Left lung (tissue), 10 donors: ENCODE data around the gene GATAD2A. TPM values are rescaled to one million over a fixed set of nuclear protein-coding genes. Genes with fewer than 3 reads are reported as not detected.

Source experiments
- ATAC-seq: fragments of 200-7000 bp; cut with Tn5 transposase; one replicate; pipeline ENCODE4 v1.9.1; 2020; ENCODE audit warnings: moderate library complexity
- DNase-seq, 4 donors: peaks; one replicate each; pipeline ENCODE4 v3.0.0-alpha.2; 2013 to 2020
- H3K27ac ChIP-seq, 2 donors: fragments of 200-600 bp; sonication (generic) in 1 of 2; one replicate each; pipeline versions ENCODE4 v1.5.0 to v1.8.0; 2020 to 2021
- H3K27me3 ChIP-seq, 2 donors: fragments of 200-600 bp; sonication (generic) in 1 of 2; one replicate each; pipeline versions ENCODE4 v1.5.0 to v1.8.0; 2020 to 2021
- H3K36me3 ChIP-seq, 2 donors: fragments of 200-600 bp; sonication (generic) in 1 of 2; one replicate each; pipeline versions ENCODE4 v1.5.0 to v1.8.0; 2020 to 2021
- H3K4me1 ChIP-seq, 2 donors: fragments of 200-600 bp; one replicate each; pipeline ENCODE4 v1.8.0; 2021
- H3K4me3 ChIP-seq, 2 donors: fragments of 200-600 bp; sonication (generic) in 1 of 2; one replicate each; pipeline versions ENCODE4 v1.5.0 to v1.8.0; 2020 to 2021; ENCODE audit warnings: mild to moderate bottlenecking in 1 of 2
- H3K9me3 ChIP-seq, 2 donors: fragments of 200-600 bp; sonication (generic) in 1 of 2; one replicate each; pipeline versions ENCODE4 v1.5.0 to v1.8.0; 2020 to 2021
- CTCF ChIP-seq, 2 donors: fragments of 200-600 bp; sonication (generic) in 1 of 2; IDR thresholded peaks; one replicate each; pipeline versions ENCODE4 v1.5.0 to v1.8.0; 2021; ENCODE audit warnings: antibody characterized with exemption in 2 of 2
- intact Hi-C, 2 donors: fragments of 100-400 bp; cut with DNase I; formaldehyde crosslinking; loops; one replicate each; pipeline versions ENCODE4 v1.11.2 to v1.14.2; 2022
- polyA plus RNA-seq, 6 donors: library from polyadenylated mRNA; unstranded; fragments of 120-200 nt; gene quantifications; one replicate each; pipeline ENCODE4 v1.2.1, GENCODE V29; 2013; ENCODE audit not compliant: insufficient read length in 6 of 6
- total RNA-seq, 2 donors: library from RNA; stranded (reverse); fragmentation: NEBNext Ultra II Directional; extraction: Animal tissue kit (Norgen Biotek cat#: 25700); gene quantifications; one replicate each; pipeline ENCODE4 v1.2.1, GENCODE V29; 2021
- donor health status: DM: no; HTN: yes; CAD: no.
- donor health status: DM: no; HTN: no; CAD: no.

Gene GATAD2A
- total and polyA plus RNA-seq, 8 donors = 39.3 to 97.3 (median 49.0) TPM

DNA sequence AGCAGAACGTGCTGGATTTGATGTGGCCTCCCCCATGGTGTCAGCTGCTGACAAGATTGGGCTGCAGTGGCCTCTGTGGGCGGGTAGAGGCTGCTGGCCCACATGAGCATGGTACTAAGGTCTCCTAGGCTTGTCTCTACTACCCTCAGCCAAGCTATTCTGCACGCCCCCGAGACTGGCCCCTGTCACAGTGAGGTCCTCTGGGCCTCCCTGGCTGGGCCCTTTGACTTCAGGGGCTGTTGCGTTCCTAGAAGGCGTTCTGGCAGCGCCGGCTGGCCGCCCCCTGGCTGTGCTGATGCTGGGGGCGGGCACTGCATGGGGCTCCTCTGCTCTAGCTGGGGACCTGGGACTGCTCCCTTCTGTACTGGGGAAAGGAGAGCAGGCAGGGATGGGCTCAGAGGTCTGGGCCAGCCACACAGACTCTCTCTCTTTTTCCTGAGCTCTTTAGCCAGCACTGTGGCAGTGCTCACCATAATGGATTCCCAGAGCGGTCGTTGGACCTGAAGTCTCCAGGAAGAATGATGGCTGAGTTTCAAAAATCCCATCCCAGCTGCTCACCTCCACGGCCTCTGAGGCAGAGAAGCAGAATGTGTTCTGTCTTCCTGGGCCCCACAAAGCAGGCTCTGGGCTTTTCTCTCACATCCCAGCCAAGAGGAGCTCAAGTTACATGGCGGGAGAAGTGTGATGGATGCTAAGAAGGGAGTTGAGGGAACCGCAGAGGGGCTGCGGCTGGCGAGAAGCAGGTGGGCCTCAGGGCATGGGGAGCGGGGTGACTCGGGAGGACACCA is 77.5 kb downstream of the GATAD2A start:
- peaks cover 0 to 41% of the 10 kb centered on the region in 2 donors for H3K36me3 ChIP-seq
- TF ChIP-seq CTCF (IDR thresholded peaks at IDR 0.05) = no peak
- H3K27ac ChIP-seq = no peak overlapping the region
- ATAC-seq (no peak), DNase-seq (peak in 2 of 4 donors; percentile 55 to 69)
- intact Hi-C loops = no loop called here
- H3K4me3 ChIP-seq = no peak overlapping the region
- no peaks in the 10 kb centered on the region for H3K27me3 ChIP-seq
- H3K4me1 ChIP-seq = peaks cover 6 to 29% of the 10 kb centered on the region in 2 donors
- no peaks in the 10 kb centered on the region for H3K9me3 ChIP-seq

DNA sequence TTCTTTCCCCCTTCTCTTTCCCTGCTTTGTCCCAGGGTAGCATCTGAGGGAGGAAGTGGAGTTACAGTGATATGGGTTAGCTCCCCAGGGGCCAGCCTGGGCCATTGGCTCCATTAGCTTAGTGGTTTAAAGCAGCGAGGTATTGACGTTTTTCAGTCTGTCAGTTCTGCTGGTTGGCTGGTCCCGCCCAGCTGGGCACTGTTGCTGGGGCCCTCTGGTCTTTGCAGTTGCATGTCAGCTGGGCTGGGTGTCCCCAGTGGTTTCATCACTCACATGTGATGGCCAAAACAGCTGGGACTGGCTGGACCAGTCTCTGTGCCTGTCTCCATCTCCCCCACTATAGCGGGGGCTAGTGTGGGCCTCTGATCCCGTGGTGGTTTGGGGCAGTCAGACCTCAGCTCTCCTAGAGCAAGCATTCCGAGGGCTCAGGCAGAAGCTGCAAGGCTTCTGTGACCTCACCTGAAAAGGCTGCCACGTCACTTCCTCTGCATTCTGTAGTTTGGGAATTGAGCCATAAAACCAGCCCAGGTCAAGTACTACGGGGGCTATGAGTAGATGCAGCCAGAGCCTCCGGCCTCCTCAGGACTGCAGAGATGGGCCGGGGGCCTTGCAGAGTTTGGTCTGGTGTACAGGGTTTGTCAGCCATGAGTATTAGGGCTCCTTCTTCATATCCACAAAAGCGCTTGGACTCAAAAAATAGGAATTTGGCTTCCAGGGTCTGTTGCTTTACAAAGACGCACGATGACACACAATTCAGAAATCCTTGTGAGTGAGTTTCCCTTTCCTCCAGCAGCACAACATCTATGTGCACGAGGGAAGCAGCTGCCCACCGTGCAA is 79.9 kb downstream of the GATAD2A start:
- Histone ChIP-seq H3K4me3 (no peak overlapping the region), H3K27ac (peak overlapping the region in 1 of 2 donors; percentile 48), H3K9me3 (no peaks in the 10 kb centered on the region), H3K4me1 (peaks cover 18 to 47% of the 10 kb centered on the region in 2 donors), H3K36me3 (peaks cover 0 to 35% of the 10 kb centered on the region in 2 donors), H3K27me3 (no peaks in the 10 kb centered on the region)
- intact Hi-C loops = no loop called here
- DNase-seq = peak in 2 of 4 donors; percentile 54 to 74
- ATAC-seq = no peak
- TF ChIP-seq CTCF (IDR thresholded peaks at IDR 0.05) = no peak

DNA sequence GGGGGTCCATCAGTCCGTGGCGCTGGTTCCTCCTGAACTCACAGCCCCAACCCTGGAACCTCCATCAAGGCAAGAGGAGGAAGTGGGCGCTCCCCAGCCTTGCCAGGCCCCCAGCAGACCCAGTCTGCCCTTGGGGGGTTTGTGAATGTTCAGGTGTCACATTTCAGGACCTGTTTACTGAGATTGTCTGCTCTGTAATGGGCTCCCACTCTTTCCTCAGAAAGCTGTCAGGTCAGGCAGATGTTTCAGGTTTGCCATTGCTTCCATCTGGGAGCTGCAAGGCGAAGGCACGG is 80.5 kb downstream of the GATAD2A start:
- ATAC-seq = no peak
- Histone ChIP-seq H3K27me3 (no peaks in the 10 kb centered on the region), H3K4me1 (peaks cover 18 to 53% of the 10 kb centered on the region in 2 donors), H3K9me3 (no peaks in the 10 kb centered on the region), H3K27ac (no peak overlapping the region), H3K36me3 (peaks cover 0 to 32% of the 10 kb centered on the region in 2 donors), H3K4me3 (no peak overlapping the region)
- TF ChIP-seq CTCF (IDR thresholded peaks at IDR 0.05) = no peak
- DNase-seq = peak in 1 of 4 donors; percentile 31
- intact Hi-C loops = no loop called here

DNA sequence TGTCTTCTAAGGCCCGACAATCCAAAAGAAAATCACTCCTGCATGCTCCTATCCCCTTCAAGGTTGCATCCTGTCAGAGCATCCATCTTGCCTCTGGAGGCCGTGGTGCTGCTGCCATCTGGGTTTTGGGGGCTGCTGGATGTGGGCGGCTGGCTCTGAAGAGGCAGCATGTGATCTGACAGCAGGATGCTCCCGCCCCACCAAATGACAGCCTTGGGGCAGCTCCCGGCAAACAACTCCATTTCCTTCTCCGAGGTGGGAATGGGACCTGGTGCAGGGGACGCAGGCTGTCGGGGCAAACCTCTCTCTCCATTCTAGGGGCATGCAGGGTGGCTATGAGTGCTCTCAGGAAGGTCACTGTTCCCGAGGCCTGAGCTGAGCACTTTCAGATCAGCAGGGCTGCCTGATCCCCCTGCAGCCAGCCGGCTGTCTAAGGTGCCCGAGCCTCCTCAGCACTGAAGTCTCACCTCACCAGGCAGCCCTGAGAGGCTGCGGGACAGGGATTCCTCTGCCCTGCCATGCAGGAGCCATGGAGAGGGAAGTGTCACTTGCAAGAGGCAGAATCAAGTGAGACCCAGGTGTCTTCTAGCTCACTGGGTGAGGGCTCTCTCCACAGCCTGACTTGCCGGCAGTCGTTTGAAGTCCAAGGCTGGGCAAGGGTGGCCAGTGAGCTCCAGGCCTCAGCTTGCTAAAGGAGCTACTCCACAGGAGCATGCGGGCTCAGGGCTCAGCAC is 81.0 kb downstream of the GATAD2A start:
- Histone ChIP-seq H3K27me3 (no peaks in the 10 kb centered on the region), H3K27ac (peak overlapping the region in 1 of 2 donors; percentile 86), H3K4me1 (peaks cover 18 to 55% of the 10 kb centered on the region in 2 donors), H3K4me3 (no peak overlapping the region), H3K36me3 (peaks cover 0 to 33% of the 10 kb centered on the region in 2 donors), H3K9me3 (no peaks in the 10 kb centered on the region)
- DNase-seq (peak in 1 of 4 donors; percentile 62), ATAC-seq (no peak)
- TF ChIP-seq CTCF (IDR thresholded peaks at IDR 0.05) = no peak
- intact Hi-C loops = no loop called here
